GM12878 (cell line): Measurements from ENCODE around the gene CORO2B. TPM values are rescaled to one million over a fixed set of nuclear protein-coding genes. Genes with fewer than 3 reads are reported as not detected.

ENCODE experiments used
- ATAC-seq: fragments of 200-7000 bp; cut with Tn5 transposase; 3 replicates; pipeline ENCODE4 v1.9.1; 2020; ENCODE audit warnings: mild to moderate bottlenecking, moderate library complexity
- BruUV-seq: library from RNA; stranded (reverse); fragments of 400-500 nt; replicated peaks from 2 replicates; lab custom pipeline; 2021; lab: Mats Ljungman, UMichigan
- CTCF ChIA-PET: fragments of 300-600 bp; sonication (Branson Sonifier 250); formaldehyde crosslinking; extraction: SDS; loops from one replicate; lab custom pipeline; 2021; ENCODE audit warnings: inconsistent platforms; lab: Yijun Ruan, JAX
- POLR2A ChIA-PET: fragments of 350-600 bp; formaldehyde crosslinking; extraction: SDS; loops from one replicate; lab custom pipeline; 2021; ENCODE audit warnings: inconsistent platforms; lab: Charles Lee
- RAD21 ChIA-PET: fragments of 300-600 bp; sonication (Branson Sonifier 250); formaldehyde crosslinking; loops from one replicate; lab custom pipeline; 2023; ENCODE audit warnings: antibody characterized with exemption; ENCODE audit not compliant: unreplicated experiment; lab: Charles Lee
- SMC1A ChIA-PET: fragments of 300-600 bp; sonication (Branson Sonifier 250); formaldehyde crosslinking; loops from one replicate; lab custom pipeline; 2023; ENCODE audit not compliant: unreplicated experiment, uncharacterized antibody; lab: Charles Lee
- DNase-seq: peaks from one replicate; pipeline ENCODE4 v3.0.0-alpha.2; 2011; ENCODE audit warnings: low read depth, low spot score
- FAIRE-seq: peaks from 3 replicates; lab custom pipeline; 2011; peaks lifted over from hg19 to GRCh38; lab: Jason Lieb, UNC
- H2AFZ ChIP-seq: 2 replicates; pipeline ENCODE4 v1.6.0; 2011; ENCODE audit warnings: low read depth, low read length, control low read depth; ENCODE audit not compliant: control insufficient read depth
- H3K27ac ChIP-seq: 2 replicates; pipeline ENCODE4 v1.5.1; 2011; ENCODE audit warnings: control low read depth; ENCODE audit not compliant: control insufficient read depth, insufficient read depth
- H3K27me3 ChIP-seq, 2 experiments: replicated peaks in 1 of 2; 2 replicates each; pipeline versions ENCODE4 v1.6.0 to v1.6.1; 2011; ENCODE audit warnings: low read length in 1 of 2; ENCODE audit not compliant: control insufficient read depth in 2 of 2, insufficient read depth in 2 of 2
- H3K36me3 ChIP-seq, 2 experiments: 2 replicates each; pipeline ENCODE4 v1.5.1; 2011; ENCODE audit warnings: low read length in 1 of 2; ENCODE audit not compliant: control insufficient read depth in 2 of 2, insufficient read depth in 2 of 2
- H3K4me1 ChIP-seq: 2 replicates; pipeline ENCODE4 v1.6.1; 2011; ENCODE audit warnings: mild to moderate bottlenecking, low read length, moderate library complexity, mixed read lengths; ENCODE audit not compliant: control insufficient read depth, insufficient read depth
- H3K4me2 ChIP-seq: 2 replicates; pipeline ENCODE4 v1.6.0; 2011; ENCODE audit warnings: control low read depth; ENCODE audit not compliant: control insufficient read depth, insufficient read depth
- H3K4me3 ChIP-seq: fragments of 200-600 bp; sonication (generic); 2 replicates; pipeline ENCODE4 v1.5.1; 2016
- H3K79me2 ChIP-seq: 2 replicates; pipeline ENCODE4 v1.6.0; 2011; ENCODE audit warnings: low read length; ENCODE audit not compliant: control insufficient read depth, insufficient read depth
- H3K9ac ChIP-seq: 2 replicates; pipeline ENCODE4 v1.8.0; 2011; ENCODE audit warnings: low read length, control low read depth, mixed read lengths; ENCODE audit not compliant: control insufficient read depth, insufficient read depth
- H3K9me3 ChIP-seq: replicated peaks from 3 replicates; pipeline ENCODE4 v1.5.1; 2011; ENCODE audit warnings: mild to moderate bottlenecking, low read length; ENCODE audit not compliant: control insufficient read depth, insufficient read depth
- H4K20me1 ChIP-seq: 2 replicates; pipeline ENCODE4 v1.6.0; 2011; ENCODE audit not compliant: control insufficient read depth, insufficient read depth
- BMI1 ChIP-seq: fragments of 450-650 bp; IDR thresholded peaks from 2 replicates; pipeline ENCODE4 v1.6.1; 2016; ENCODE audit warnings: mild to moderate bottlenecking, moderate library complexity, borderline replicate concordance
- CUX1 ChIP-seq: IDR thresholded peaks from 2 replicates; pipeline ENCODE4 v1.6.1; 2012; ENCODE audit warnings: improper control_type of control experiment, low read depth, low read length; ENCODE audit not compliant: insufficient replicate concordance
- FOXK2 ChIP-seq: fragments of 450-650 bp; IDR thresholded peaks from 2 replicates; pipeline ENCODE4 v1.6.1; 2017; ENCODE audit warnings: mild to moderate bottlenecking, moderate library complexity
- HDAC6 ChIP-seq: fragments of 200-600 bp; sonication (generic); IDR thresholded peaks from one replicate; pipeline ENCODE4 v1.8.0; 2017; ENCODE audit warnings: antibody characterized with exemption; ENCODE audit not compliant: unreplicated experiment
- HSF1 ChIP-seq: fragments of 150-350 bp; IDR thresholded peaks from 2 replicates; pipeline ENCODE4 v1.6.1; 2014; ENCODE audit warnings: mild to moderate bottlenecking, low read depth, low read length
- MYB ChIP-seq: fragments of 150-350 bp; IDR thresholded peaks from 2 replicates; pipeline ENCODE4 v1.6.1; 2014; ENCODE audit warnings: mild to moderate bottlenecking, low read depth, low read length, borderline replicate concordance
- NRF1 ChIP-seq: conservative IDR thresholded peaks from 2 replicates; pipeline ENCODE4 v1.6.1; 2011; ENCODE audit warnings: mild to moderate bottlenecking, low read depth, low read length, improper control_type of control experiment
- SPI1 ChIP-seq: IDR thresholded peaks from 2 replicates; pipeline ENCODE4 v1.6.1; 2011; ENCODE audit warnings: low read depth, mild to moderate bottlenecking, low read length, moderate library complexity, borderline replicate concordance; ENCODE audit not compliant: insufficient read depth
- TCF3 ChIP-seq: IDR thresholded peaks from 2 replicates; pipeline ENCODE4 v1.6.1; 2012; ENCODE audit warnings: low read depth, mild to moderate bottlenecking, low read length, borderline replicate concordance; ENCODE audit not compliant: insufficient read depth
- ZNF274 ChIP-seq: IDR thresholded peaks from one replicate; pipeline ENCODE4 v1.8.0; 2011; ENCODE audit not compliant: insufficient read length, insufficient read depth
- WGBS: methylation state at CpG from one replicate; pipeline ENCODE4 v1.1.6; 2016; ENCODE audit warnings: low lambda C conversion rate; ENCODE audit not compliant: insufficient replicate concordance, insufficient coverage; ENCODE audit errors: missing lambda C conversion rate; 5-methylcytosine and 5-hydroxymethylcytosine counted together
- in situ Hi-C: fragments of 300-500 bp; cut with MboI; formaldehyde crosslinking; loops from 9 replicates; pipeline ENCODE4 v1.14.3; 2018; ENCODE audit warnings: mixed read lengths
- intact Hi-C: fragments of 100-400 bp; cut with micrococcal nuclease; formaldehyde crosslinking; loops from one replicate; pipeline ENCODE4 v1.14.2; 2022; ENCODE audit not compliant: unreplicated experiment
- polyA plus RNA-seq, 11 experiments: library from polyadenylated mRNA; depleted of rRNA in 4 of 11; unstranded in 6 of 11; stranded (reverse) in 5 of 11; fragments of >200 nt; fragmentation: Nextera tagmentation in 4 of 11; fragmentation: Illumina TruSeq in 1 of 11; extraction: Ambion mirVana in 4 of 11; extraction: Trizol in 1 of 11; gene quantifications; 1 replicate in 1 of 11; 2 replicates in 10 of 11; pipeline versions ENCODE4 v1.2.1 to v1.2.3, GENCODE V29; 2011 to 2016; ENCODE audit warnings: inconsistent platforms in 2 of 11, missing spikeins in 2 of 11, low read depth in 1 of 11
- total RNA-seq, 4 experiments: library from RNA; depleted of rRNA in 3 of 4; stranded (reverse); fragments of >200 nt in 3 of 4; fragmentation: Illumina TruSeq in 1 of 4; extraction: Trizol in 1 of 4; gene quantifications; 2 replicates each; pipeline versions ENCODE4 v1.2.1 to v1.2.3, GENCODE V29; 2013 to 2021

CORO2B gene
- total and polyA plus RNA-seq, 10 of the 15 experiments (the other 5 are each of a cell fraction or from before 2014, with no cell fraction given): 0.05 to 0.73 (median 0.13) TPM; not detected in 4

- WGBS: 6% methylated on average over 6 of the region's 6 CpGs
- no peak overlapping the region for H2AFZ ChIP-seq
- CTCF ChIA-PET: interaction anchor here (3.1 kb wide), 1 partner anchor 95 kb away, joined by 9 read pairs; no protein-coding TSS in a partner anchor
Observed at GRCh38 chr15:68733666-68734065, 154.9 kb downstream of the CORO2B start.

GRCh38 chr15:68734352-68734751, 155.6 kb downstream of the CORO2B start:
- Histone ChIP-seq H3K4me2 (no peak overlapping the region), H3K36me3 (no peaks in the 10 kb centered on the region), H3K9ac (no peak overlapping the region), H3K4me1 (no peaks in the 10 kb centered on the region), H3K79me2 (no peaks in the 10 kb centered on the region), H4K20me1 (no peaks in the 10 kb centered on the region), H2AFZ (no peak overlapping the region), H3K9me3 (no peaks in the 10 kb centered on the region), H3K27ac (no peak overlapping the region), H3K27me3 (peaks cover 0 to 3% of the 10 kb centered on the region in 2 experiments; a peak in 1 of 4 replicates), H3K4me3 (no peak overlapping the region)
- RAD21 ChIA-PET: interaction anchor here (0.7 to 1.3 kb wide), 2 partner anchors 94 to 99 kb away, joined by 3 to 4 read pairs; no protein-coding TSS in a partner anchor
- DNase-seq (no peak), FAIRE-seq (no peak), ATAC-seq (no peak)
- in situ Hi-C loops: loop anchor here (5.0 kb wide), 1 partner anchor 143 kb away; no protein-coding TSS in a partner anchor
- SMC1A ChIA-PET: interaction anchor here (1.3 to 2.6 kb wide), 3 partner anchors 10 to 191 kb away, joined by 3 to 14 read pairs (median 3); no protein-coding TSS in a partner anchor
- intact Hi-C loops: no loop called here
- CTCF ChIA-PET: interaction anchor here (1.2 to 3.1 kb wide), 3 partner anchors 59 to 94 kb away, joined by 3 to 9 read pairs (median 4); no protein-coding TSS in a partner anchor
- BruUV-seq: no TSS peak
- POLR2A ChIA-PET: interaction anchor here (0.6 kb wide), 1 partner anchor 373 kb away, joined by 3 read pairs; no protein-coding TSS in a partner anchor
- TF ChIP-seq BMI1 (no peak), TCF3 (no peak), FOXK2 (no peak), CUX1 (no peak), HSF1 (no peak), SPI1 (no peak), ZNF274 (no peak), MYB (no peak)

More at GRCh38 chr15:68733666-68734065, 154.9 kb downstream of the CORO2B start:
- no peaks in the 10 kb centered on the region for H3K36me3 ChIP-seq
- DNase-seq (no peak), ATAC-seq (no peak), FAIRE-seq (no peak)
- peaks cover 0 to 3% of the 10 kb centered on the region in 2 experiments; a peak in 1 of 4 replicates for H3K27me3 ChIP-seq
- H3K79me2 ChIP-seq: no peaks in the 10 kb centered on the region
- no peak overlapping the region for H3K4me2 ChIP-seq
- no peaks in the 10 kb centered on the region for H3K9me3 ChIP-seq
- TF ChIP-seq NRF1 (no peak), HDAC6 (no peak)
- in situ Hi-C loops: loop anchor here (5.0 kb wide), 1 partner anchor 144 kb away; no protein-coding TSS in a partner anchor
- H3K9ac ChIP-seq: no peak overlapping the region
- ChIA-PET RAD21 (interaction anchor here (1.3 kb wide), 1 partner anchor 95 kb away, joined by 4 read pairs; no protein-coding TSS in a partner anchor), POLR2A (no interaction called here), SMC1A (interaction anchor here (2.6 kb wide), 1 partner anchor 142 kb away, joined by 14 read pairs; no protein-coding TSS in a partner anchor)
- no peak overlapping the region for H3K27ac ChIP-seq
- no peak overlapping the region for H3K4me3 ChIP-seq
- no peaks in the 10 kb centered on the region for H4K20me1 ChIP-seq
- intact Hi-C loops: no loop called here
- BruUV-seq: no TSS peak
- no peaks in the 10 kb centered on the region for H3K4me1 ChIP-seq
